Stimulated activated naive CD8-positive, alpha-beta T cell treated with anti-CD3 and anti-CD28 coated beads, Interleukin-15, Interleukin-2, amounts not matched to agents 100 U/mL and 50 U/mL, for 24 hours (primary cell): ENCODE measurements around the gene EHD1.

Experiments used
- ATAC-seq: fragments of 150-1000 bp; cut with Tn5 transposase; one replicate; pipeline ENCODE4 v1.10.0; 2021
- DNase-seq: peaks from one replicate; pipeline ENCODE4 v3.0.0; 2021

Gene EHD1

DNA sequence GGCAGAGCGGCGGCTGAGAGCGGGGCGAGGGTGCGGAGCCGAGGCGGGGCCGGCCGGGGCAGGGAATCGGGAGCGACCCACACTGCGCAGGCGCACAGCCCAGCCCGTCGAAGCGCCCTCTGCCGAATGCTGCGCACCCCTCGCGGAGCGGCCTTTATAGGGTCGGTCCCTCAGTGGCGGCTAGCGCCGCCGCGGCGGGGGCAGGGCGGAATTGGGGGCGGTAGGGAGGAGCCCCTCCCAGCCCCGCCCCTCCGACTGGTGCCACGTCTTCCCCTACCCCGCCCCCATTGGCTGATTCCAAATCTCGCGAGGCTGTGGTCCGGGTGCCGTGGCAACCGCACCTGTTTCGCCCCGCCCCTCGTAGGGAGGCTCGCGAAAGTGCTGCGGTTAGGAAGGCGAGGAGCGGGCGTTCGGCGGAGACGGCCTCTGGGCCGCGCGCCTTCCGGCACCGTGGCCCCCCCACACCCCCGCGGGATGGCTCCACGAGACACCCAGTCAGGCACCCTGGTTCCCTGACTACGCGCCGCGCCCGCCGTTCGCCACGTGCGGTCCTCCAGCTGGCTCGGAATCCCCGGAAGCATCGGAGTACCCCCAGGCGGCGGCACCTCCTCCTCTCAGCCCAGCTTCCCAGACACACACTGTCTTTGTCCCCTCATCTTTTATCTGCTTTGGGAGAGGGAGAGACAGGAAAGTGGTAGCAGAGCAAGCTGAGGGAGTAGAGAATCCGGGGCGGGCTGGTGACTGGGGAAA is at the start of gene EHD1:
Gene EHD1 (minus strand): TSS at position 128 of the 750 bp plus-strand sequence. CDS start 157 bp downstream, outside the sequence.
- ATAC-seq, result peak; percentile 83

DNA sequence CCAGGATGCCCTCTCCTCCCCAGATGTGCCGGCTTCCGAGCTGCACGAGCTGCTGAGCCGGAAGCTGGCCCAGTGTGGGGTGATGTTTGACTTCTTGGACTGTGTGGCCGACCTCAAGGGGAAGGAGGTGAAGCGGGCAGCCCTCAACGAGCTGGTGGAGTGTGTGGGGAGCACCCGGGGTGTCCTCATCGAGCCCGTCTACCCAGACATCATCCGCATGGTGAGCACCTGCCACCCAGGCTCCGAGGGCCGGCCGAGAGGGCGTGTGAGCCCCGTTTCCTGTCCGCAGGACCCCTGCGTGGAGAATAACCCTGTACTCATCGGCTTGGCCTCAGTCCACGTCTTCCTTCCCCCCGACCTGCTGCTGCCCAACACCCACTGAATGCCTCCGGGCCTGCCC is 48.3 kb upstream of the EHD1 start:
- ATAC-seq, result no peak
- no peak for DNase-seq

More for the DNA sequence above, at the start of gene EHD1:
- DNase-seq, result peak; percentile 100

DNA sequence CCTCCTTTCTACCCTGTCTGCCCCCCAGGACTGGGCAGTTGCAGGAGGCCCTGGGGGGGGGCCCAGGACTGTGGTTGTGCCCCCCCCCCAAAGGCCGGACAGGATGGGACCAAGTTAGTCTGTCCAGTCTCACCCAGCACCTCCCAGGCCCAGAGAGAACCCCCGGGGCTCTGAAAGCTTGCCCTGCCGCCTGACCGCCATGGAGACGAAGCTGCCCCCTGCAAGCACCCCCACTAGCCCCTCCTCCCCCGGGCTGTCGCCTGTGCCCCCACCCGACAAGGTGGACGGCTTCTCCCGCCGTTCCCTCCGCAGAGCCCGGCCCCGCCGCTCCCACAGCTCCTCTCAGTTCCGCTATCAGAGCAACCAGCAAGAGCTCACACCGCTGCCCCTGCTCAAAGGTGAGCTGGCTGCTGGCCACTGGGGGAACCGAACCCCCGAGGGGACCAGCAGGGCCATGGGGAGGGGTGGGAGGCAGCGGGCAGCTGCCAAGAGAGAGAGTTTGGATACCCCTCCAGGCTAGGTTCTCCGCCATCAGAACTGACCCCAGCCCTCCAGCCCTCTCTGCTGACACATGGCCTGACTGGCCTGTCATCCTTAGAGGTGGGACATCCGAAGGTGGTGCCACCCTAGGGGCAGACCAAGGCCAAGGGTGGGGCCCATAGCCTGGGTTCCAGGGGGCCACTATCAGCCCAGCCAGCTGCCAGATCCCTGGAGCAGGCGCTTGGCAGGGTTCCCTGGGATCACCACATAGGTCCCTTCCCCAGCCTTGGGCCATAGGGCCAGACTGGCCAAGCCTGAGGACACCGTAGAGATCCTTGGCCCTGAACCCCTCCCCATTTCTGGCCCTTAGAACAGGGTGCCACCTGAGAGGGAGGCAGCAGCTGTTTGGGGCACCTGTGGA is 47.4 kb upstream of the EHD1 start:
- DNase-seq, result no peak
- no peak for ATAC-seq

DNA sequence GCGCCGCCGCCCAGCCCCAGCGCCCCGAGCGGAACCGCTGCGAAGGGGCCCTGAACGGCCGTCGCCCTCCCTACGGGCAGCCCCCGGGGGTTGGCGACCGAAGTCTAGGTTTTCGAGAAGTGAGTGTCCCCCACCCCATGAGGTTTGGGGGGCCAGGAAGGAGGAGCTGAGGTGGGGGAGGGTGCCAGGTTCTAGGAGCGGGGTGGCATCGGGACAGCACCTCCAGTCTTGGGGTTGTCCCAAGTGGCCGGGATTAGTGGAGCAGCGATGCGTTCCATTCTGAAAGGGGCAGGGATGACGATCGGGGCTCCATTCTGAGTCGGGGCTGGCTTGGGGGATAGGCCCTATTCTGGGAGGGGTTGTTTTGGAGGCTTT is 46.5 kb upstream of the EHD1 start:
- ATAC-seq (no peak), DNase-seq (peak; percentile 31)

DNA sequence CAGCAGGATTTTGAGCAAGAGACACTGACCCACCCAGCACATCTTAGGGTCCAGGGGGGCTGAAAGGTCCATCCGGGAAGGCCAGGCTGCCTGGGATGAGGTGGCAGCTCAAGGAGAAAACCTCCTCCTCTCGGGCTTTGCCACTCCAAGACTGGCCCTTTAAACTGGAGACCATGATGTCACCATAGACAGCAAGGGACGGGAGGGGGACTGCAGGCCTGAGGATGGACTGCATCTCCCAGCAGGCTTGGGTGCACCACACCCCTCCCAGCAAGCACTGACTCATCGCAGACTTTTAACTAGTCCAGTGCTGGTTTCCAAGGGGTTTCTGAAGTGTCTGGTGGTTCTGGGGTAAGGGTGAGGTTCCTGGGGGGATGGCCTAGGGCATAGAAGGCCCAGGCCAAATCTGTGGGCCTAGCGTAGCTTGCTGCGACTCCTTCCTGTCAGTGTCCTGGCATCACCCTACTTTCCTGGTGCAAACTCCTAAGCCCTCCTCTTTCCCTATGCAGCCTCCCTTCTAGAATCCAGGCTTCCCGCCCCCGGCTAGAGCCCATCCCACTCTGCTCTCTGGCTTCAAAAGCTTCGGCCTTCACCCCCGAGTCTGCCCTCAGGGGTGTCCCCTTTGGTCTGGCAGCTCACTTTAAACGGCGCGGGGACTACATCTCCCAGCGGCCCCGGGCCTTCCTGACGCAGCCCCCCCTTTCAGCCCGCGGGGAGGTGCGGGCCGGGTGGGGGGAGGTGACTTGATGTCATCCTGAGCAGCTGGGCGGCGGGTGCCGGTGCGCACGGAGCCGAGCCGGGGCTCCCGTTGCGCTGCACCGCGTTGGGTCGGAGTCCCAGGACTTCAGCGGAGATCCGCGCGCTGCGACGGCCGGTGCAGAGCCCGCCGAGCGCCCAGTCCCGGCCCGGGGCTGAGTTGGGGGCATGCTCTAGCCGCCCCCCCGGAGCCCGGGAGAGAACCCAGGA is 45.8 kb upstream of the EHD1 start, which contains the start of gene PPP2R5B:
Gene PPP2R5B (plus strand): TSS at position 746 of the 966 bp plus-strand sequence. CDS start 1,046 bp downstream, outside the sequence.
- DNase-seq, result peak; percentile 89

DNA sequence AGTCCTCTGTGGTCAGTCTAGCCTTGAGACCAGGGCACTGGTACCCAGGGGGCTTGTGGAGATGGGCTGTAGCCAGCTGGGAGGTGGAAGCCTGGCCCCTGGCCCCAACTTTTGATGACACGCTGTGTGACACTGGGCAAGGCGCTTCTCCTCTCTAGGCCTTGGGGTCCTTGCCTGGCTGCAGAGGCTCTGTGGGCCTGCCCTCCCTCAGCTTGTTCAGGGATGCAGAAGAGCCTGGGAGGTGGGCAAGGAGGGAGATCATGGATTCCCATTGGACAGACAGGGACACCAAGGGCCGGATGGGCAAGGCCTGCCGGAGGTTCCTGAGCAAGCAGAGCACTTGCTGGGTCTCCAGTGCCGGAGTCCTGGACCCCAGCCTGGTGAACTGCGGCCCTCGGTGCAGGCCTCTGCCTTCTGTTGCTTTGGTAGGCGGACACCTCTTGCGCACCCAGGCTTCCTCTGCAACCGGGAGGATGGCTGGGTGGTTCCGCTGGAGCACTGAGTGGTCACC is 44.8 kb upstream of the EHD1 start:
- DNase-seq, result no peak
- ATAC-seq, result no peak

More for the DNA sequence above, 45.8 kb upstream of the EHD1 start, which contains the start of gene PPP2R5B:
- ATAC-seq, result peak; percentile 95

DNA sequence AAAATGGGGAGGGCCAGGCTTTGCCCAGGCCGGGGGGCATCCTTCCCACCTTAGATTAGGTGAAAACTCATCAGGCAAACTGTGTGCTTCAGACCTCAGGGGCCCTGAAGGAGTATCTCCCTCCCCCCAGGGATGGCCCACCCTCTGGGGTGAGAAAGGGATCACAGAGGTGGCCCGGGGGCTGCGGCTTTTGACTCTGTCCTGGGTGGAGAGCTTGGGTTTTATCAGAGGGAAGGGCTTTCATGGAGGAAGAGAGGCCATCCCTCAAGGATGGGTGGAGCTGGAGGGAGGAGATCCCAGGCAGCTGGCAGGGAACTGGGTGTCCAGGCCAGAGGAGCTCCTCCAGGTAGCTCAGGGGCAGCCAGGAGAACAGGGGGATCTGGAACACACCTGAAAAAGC is 43.0 kb upstream of the EHD1 start:
- ATAC-seq (no peak), DNase-seq (no peak)

DNA sequence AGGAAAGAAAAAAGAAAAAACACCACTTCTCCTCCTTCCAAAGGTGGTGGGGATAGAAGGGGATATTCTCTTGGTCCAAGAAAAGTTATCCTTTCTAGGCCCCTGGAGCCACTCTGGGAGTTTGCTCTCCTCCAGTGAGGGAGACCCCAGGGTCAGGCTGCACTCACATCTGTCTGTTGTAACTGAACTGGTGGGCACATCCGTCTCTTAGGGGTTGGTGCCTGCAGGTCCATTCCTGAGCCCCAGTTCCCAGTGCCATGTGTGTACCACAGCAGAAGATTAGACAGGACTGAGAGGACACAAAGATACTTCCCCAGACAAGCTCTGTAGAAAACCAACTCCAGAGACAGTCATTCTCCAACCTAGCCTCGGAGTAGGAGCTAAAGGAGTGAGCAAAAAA is 41.7 kb upstream of the EHD1 start:
- DNase-seq (no peak), ATAC-seq (no peak)

DNA sequence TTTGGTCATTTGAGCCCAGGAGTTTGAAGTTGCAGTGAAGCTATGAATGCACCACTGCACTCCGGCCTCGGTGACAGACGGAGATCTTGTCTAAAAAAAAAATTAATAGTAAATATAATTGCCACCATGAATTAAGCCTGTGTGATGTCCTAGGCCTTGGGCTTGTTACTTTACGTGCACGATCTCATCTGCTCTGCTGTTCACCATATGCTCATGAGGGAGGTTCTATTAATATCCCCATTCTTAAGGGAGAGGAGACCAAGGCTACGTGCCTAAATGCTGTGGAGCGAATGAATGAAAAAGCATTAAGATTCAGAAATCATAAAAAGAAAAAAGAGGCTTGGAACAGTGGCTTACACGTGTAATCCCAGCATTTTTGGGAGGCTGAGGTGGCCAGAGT is 41.2 kb upstream of the EHD1 start:
- no peak for DNase-seq
- ATAC-seq, result no peak

DNA sequence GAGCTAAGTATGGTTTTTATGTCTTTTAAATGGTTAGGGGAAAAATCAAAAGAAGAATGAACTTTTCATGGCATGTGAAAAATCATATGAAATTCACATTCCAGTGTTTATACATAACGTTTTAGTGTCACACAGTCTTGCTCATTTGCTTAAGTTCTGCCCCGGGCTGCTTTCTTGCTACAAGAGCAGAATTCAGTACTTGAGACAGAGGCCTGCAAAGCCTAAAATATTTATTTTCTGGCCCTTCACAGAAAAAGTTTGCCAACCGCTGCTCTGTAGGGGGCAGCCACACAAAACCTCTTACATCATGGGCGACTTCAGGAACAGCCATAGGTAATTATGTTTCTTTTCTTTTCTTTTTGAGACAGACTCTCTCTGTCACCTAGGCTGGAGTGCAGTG is 39.6 kb upstream of the EHD1 start:
- no peak for DNase-seq
- ATAC-seq, result no peak

DNA sequence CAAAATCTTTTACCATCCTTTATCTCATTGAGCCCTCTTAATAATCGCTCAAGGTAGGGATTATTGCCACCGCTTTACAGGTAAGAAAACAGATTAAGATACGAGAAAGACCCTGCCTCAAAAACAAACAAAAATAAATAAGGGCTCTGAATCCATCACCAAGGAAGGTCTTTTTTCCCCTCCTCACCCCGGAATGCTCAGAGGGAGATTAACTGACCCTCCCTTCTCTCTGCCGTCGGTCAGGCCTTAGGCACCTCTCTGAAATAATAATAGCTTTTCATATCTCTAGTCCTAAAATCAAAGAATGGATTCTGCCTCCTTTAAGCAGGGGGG is 39.2 kb upstream of the EHD1 start:
- no peak for DNase-seq
- no peak for ATAC-seq

DNA sequence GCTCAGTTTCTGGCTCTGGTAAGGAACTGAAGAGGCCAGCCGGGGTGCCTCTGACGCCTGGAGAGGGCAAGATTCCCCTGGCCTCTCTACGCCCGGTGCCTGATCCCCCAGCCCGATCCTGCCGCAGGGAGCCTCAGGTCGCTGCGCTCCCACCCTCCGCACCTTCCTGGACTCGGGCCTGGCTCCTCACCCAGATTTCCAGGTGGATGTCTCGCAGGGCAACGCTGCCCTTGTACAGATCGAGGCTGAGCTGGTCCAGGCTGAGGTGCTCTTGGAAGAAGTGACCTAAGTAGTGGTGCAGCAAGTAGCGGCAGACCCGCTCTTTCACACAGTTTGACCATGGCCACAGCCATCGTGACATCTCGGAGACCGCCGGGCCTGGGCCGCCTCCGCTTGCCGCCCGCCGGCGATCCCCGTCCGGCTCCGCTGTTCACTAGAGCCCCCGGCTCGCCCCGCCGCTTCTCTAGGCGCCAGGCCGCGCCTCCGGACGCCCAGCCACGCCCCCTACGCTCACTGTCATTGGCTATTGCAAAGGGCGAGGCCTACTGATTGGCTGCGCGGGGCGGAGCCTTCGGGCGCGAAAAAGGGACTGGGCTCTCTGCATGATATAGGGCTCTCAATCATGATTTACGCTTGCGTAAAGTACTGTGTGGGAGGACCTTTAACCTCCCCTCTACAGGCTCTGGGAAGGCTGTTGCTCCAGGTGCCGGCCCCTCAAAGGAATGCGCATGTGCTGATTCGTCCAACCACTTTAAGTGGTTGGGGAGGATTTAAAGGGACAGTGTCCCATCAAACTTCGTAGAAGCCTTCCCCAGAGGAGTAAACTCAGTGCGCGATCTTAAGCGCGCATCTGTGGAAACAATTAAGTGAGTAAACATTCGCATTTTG is 38.6 kb upstream of the EHD1 start, which contains the start of gene ATG2A:
Gene ATG2A (minus strand): TSS at position 435 of the 888 bp plus-strand sequence. CDS start 74 bp downstream, at position 361.
- ATAC-seq, result peak; percentile 99
- DNase-seq, result peak; percentile 99

DNA sequence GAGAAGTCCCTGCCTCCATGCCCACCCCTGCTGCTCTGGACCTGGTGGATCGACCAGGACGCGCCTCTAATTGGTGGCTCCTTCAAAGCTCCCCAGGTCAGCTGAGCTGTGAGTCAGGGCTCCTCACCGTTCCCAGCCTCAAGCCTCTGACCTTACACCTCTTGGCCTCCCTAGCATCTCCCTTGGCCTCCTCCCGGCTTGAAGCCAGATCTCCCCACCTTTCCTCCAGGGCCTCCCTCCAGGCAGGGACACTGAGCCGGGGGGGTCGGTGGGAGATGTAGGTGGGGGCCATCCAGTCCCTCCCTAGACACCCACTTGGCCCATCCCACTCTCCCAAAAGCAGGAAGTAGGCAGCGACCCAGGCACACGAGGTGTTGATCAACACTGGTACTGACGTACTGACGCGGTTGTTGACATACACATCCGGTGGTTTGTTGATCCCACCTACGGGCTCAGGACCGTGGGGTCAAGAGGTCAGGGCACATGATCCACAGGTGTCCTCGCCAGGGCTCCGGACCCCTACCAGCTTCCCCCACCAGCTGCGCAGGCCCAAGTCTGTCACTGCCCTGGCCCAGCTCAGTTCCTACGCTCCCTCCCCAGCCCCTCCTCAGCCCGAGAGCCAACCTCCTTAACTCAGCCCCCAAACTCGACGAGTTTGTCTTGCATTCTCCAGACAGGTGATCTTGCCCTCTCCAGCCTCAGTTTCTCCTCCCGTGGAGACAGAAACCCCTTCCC is 37.8 kb upstream of the EHD1 start:
- no peak for ATAC-seq
- peak; percentile 34 for DNase-seq

DNA sequence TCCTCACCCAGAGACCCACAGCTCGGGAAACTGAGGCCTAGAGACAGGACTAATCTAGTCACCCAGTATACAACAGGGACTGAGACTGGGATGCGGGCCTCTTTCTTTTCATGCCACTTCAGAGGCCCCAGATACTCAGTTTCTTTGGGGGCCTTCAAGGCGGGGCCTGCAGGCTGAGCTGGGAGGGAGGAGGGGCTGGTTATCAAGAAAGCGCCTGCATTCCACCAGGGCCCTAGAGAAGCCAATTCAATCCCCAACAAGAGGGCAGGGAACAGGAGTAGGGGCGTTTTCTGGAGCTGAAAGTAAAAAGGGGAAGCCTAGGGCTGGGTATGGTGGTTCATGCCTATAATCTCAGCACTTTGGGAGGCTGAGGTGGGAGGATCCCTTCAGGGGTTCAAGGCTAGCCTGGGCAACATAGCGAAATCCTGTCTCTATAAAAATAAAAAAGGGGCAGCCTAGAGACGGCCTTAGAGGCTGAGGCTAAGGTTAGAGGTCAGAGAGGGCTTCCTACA is 37.0 kb upstream of the EHD1 start:
- ATAC-seq (no peak), DNase-seq (no peak)

DNA sequence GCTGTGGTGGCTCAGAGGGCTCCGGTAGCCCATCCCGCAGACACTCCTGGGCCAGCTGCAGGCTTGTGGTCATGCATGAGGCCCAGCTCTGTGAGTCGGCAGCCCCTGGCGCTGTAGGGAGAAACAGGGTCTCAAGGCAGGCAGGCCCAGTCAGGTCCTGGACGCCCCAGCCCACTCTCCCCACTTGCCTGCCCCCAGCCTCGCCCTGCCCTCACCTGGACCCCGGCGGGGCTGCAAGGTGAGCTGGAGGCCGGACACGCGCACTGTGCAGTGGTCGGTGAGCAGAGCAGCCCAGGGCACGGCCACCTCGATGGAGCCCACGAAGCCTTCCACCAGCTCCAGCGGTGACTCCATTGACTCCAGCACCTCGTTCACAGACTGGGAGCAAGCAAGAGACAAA is 35.7 kb upstream of the EHD1 start:
- ATAC-seq, result no peak
- DNase-seq, result no peak

DNA sequence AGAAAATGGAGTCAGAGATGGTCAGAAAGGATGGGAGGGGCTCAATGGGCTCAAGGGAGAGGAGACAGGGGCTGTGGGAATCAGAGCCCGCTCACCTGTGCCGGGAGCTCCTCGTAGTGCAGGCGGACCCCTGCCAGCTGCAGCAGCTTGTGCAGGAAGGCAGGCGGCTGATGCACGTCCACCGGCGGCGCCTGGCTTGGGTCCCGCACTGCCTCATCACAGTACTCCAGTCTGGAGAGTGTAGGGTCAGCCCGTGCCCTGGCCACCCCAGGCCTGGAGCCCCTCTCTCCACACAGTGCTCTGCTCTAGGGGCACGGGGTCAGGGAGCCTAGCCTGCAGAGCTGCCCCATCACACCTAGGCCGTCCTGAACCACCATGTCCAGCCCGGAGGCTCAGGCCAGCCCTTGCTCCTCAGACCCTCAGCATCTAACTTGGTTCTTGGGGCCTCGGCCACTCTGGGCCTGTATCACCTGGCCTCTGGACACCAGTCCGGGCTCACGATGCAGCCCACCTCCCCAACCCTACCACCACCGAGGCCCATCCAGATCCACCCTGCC is 34.8 kb upstream of the EHD1 start:
- DNase-seq (no peak), ATAC-seq (no peak)

DNA sequence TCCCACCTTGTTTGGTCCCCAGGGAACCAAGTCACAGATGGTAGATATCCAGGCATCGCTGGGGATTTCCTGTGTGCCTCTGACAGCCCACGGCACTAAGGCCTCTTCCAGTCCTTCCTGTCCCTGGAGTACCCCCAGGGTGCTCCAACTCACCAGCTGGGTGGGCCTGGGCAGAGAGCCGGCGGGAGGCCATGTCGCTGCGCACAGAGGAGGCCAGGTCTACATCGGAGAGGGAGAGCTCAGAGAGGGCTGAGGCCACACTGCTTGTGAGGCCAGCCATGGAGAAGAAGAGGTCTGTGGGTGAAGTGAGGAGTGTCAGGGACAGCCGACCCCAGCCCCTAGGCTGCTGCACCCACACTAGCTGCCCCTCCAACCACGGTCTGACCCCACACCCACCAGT is 33.3 kb upstream of the EHD1 start:
- ATAC-seq, result no peak
- DNase-seq, result no peak

DNA sequence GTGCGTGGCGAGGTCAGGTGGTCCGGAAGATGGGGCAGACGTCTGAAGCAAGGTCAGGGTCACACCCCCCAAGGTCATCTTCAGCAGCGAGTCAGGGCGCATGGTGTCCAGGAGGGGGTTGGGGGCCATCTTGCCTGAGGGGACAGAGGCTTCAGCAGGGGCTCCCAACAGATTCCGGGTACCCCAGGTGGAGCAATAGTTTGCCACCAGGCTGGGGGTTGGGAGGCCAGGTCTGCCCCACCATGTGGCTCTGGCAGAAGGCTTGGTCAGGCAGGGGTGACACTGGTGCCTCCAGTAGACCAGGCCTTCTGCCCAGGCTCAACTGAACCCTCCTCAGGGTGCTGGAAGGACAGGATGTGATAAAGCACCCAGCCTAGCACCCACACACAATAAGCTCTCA is 32.7 kb upstream of the EHD1 start:
- ATAC-seq, result no peak
- DNase-seq, result no peak

DNA sequence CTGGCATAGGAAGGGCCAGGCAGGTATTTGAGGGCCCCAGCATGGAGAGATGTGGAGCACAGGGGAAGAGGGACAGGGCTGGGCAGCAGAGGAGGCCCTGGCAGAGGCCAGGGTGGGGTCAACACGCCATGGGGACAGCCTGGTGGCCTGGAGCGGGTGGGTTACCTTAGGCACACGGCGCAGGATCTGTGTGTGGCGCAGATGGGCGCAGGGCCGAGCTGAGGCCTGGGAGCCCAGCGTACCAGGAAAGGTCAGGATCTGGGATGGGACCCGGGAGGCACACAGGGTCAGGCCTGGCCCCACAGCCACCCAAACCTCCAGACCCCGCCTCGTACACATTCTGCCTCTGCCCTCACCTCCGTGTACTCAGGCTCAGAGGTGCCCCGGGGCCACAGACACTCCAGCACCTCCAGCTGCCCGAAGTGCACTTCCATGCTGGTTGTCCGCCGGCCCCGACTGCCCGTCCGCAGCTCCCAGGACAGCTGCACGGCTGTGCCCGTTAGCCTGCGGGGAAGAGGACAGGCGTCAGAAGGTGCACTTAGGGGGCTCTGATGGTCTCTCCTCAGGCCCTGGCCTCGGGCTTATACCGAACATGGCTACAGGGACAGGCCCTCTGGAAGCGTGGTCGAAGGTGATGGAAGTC is 32.2 kb upstream of the EHD1 start:
- no peak for DNase-seq
- ATAC-seq, result no peak
